IMR-90 (cell line): ENCODE results near the gene BTAF1.

Experiments
- BHLHE40 ChIP-seq: fragments of 150-350 bp; IDR thresholded peaks from 2 replicates; pipeline ENCODE4 v1.6.1; 2016; ENCODE audit warnings: mild to moderate bottlenecking, low read depth, low read length
- CTCF ChIP-seq: conservative IDR thresholded peaks from 2 replicates; pipeline ENCODE4 v1.5.1; 2012; ENCODE audit warnings: mild to moderate bottlenecking, low read depth, low read length, improper control_type of control experiment
- MXI1 ChIP-seq: IDR thresholded peaks from 2 replicates; pipeline ENCODE4 v1.6.1; 2012; ENCODE audit warnings: low read depth, mild to moderate bottlenecking, low read length, moderate library complexity, borderline replicate concordance
- POLR2A ChIP-seq: IDR thresholded peaks from 2 replicates; pipeline ENCODE4 v1.6.1; 2012; ENCODE audit warnings: mild to moderate bottlenecking, low read depth, low read length
- SMC3 ChIP-seq: fragments of 150-350 bp; IDR thresholded peaks from 2 replicates; pipeline ENCODE4 v1.6.1; 2016; ENCODE audit warnings: low read depth, mild to moderate bottlenecking, antibody characterized with exemption, low read length, moderate library complexity

- TF ChIP-seq CTCF, result no peak
- TF ChIP-seq MXI1, result no peak
- TF ChIP-seq SMC3, result no peak
- TF ChIP-seq POLR2A, result no peak
- TF ChIP-seq BHLHE40, result no peak
These were observed 88.1 kb downstream of the BTAF1 start for GRCh38 chr10:92011560-92012214.
